ENCODE data around the gene GZMM. TPM values are rescaled to one million over a fixed set of nuclear protein-coding genes. Genes with fewer than 3 reads are reported as not detected.

Gene GZMM
- total and polyA plus RNA-seq, 2 of the 13 experiments (the other 11 are each of a cell fraction or from before 2014, with no cell fraction given), result 0.07 TPM; not detected in 1

- TF ChIP-seq NAIF1 (CRISPR knock-in tag; IDR thresholded peaks at IDR 0.05; ENCODE audit: borderline replicate concordance), result 0 out of 2 replicates have a peak, but pooled peaks have one; percentile 5
- no peak for TF ChIP-seq ATF4 (CRISPR knock-in tag; IDR thresholded peaks at IDR 0.05)
- peak; percentile 67; the same call in 1 of the 2 replicates for TF ChIP-seq ZNF501 (CRISPR knock-in tag; IDR thresholded peaks at IDR 0.05)
- TF ChIP-seq ZNF572 (CRISPR knock-in tag; IDR thresholded peaks at IDR 0.05), result 0 out of 2 replicates have a peak, but pooled peaks have one; percentile 1
Measured at GRCh38 chr19:571566-571974, 27.7 kb downstream of the GZMM start (continued).

- 2% methylated on average over 40 of the region's 79 CpGs for WGBS (ENCODE audit: low lambda C conversion rate)
- peak; percentile 64 for FAIRE-seq
- peak within 1 kb of the TSS; percentile 90 to 99 (median 96) for H3K4me3 ChIP-seq (replicated peaks in 1 of 3; ENCODE audit: insufficient read depth in 1 of 3, low read depth in 2 of 3, low read length in 3 of 3)
- TF ChIP-seq ZBTB7A (CRISPR knock-in tag; IDR thresholded peaks at IDR 0.05) (no peak; the same call in 1 of the 2 replicates), DRAP1 (CRISPR knock-in tag; IDR thresholded peaks at IDR 0.05) (peak; percentile 98), THRA (CRISPR knock-in tag; IDR thresholded peaks at IDR 0.05; ENCODE audit: borderline replicate concordance) (no peak), ZNF841 (CRISPR knock-in tag; IDR thresholded peaks at IDR 0.05; ENCODE audit: borderline replicate concordance) (peak; percentile 48; the same call in 1 of the 2 replicates), FOXO1 (CRISPR knock-in tag; IDR thresholded peaks at IDR 0.05) (no peak; the same call in 1 of the 2 replicates), ZNF256 (CRISPR knock-in tag; conservative IDR thresholded peaks at IDR 0.05) (no peak), CBX5 (CRISPR knock-in tag; IDR thresholded peaks at IDR 0.05; ENCODE audit: borderline replicate concordance) (no peak), ZNF678 (CRISPR knock-in tag; IDR thresholded peaks at IDR 0.05) (peak; percentile 35; the same call in 1 of the 2 replicates), ELF3 (CRISPR knock-in tag; IDR thresholded peaks at IDR 0.05) (peak; percentile 33; the same call in 1 of the 2 replicates), ZNF501 (CRISPR knock-in tag; IDR thresholded peaks at IDR 0.05) (no peak), ZNF776 (CRISPR knock-in tag; IDR thresholded peaks at IDR 0.05) (peak; percentile 73; the same call in 1 of the 2 replicates), ZNF232 (CRISPR knock-in tag; IDR thresholded peaks at IDR 0.05; ENCODE audit: borderline replicate concordance) (0 out of 2 replicates have a peak, but pooled peaks have one; percentile 46), FOXA3 (CRISPR knock-in tag; IDR thresholded peaks at IDR 0.05) (peak; percentile 14; the same call in 1 of the 2 replicates), ZNF768 (CRISPR knock-in tag; IDR thresholded peaks at IDR 0.05) (peak; percentile 72; the same call in 1 of the 2 replicates), ZNF740 (CRISPR knock-in tag; IDR thresholded peaks at IDR 0.05) (0 out of 2 replicates have a peak, but pooled peaks have one; percentile 32), TGIF2 (CRISPR knock-in tag; IDR thresholded peaks at IDR 0.05) (no peak), ZBTB1 (CRISPR knock-in tag; IDR thresholded peaks at IDR 0.05; ENCODE audit: borderline replicate concordance) (no peak)
Measured at GRCh38 chr19:572140-572742, 28.4 kb downstream of the GZMM start, which contains the start of gene BSG. BSG (plus strand) TSS chr19:572596; CDS start chr19:572635, 39 bp downstream.

More at GRCh38 chr19:572140-572742, 28.4 kb downstream of the GZMM start, which contains the start of gene BSG:
- Histone ChIP-seq H3K4me2 (ENCODE audit: low read depth, low read length) (peak within 1 kb of the TSS; percentile 92), H3K4me1 (ENCODE audit: insufficient read depth, low read length) (peaks cover 30% of the 10 kb centered on the region), H3K36me3 (replicated peaks in 1 of 2; ENCODE audit: control insufficient read depth in 1 of 2, insufficient read depth in 2 of 2, low read length in 2 of 2) (peaks cover 6 to 7% of the 10 kb centered on the region in 2 experiments; a peak in 3 of 5 replicates), H3K9ac (ENCODE audit: insufficient read depth, low read depth, low read length) (peak within 1 kb of the TSS; percentile 95), H3K27ac (ENCODE audit: extremely low read length, insufficient read depth, low read length) (peak within 1 kb of the TSS; percentile 95), H3K79me2 (ENCODE audit: insufficient read depth, low read length) (peaks cover 49% of the 10 kb centered on the region), H3K9me3 (ENCODE audit: low read length) (no peaks in the 10 kb centered on the region), H3K27me3 (ENCODE audit: control insufficient read depth in 1 of 2, insufficient read depth in 2 of 2, low read length in 2 of 2) (no peaks in the 10 kb centered on the region; a peak in 1 of 5 replicates), H4K20me1 (ENCODE audit: insufficient read depth, low read length) (peaks cover 42% of the 10 kb centered on the region), H2AFZ (ENCODE audit: low read length) (no peak within 1 kb of the TSS)
- POLR2A ChIA-PET, result interaction anchor here (0.7 to 4.3 kb wide), 8 partner anchors 14 to 132 kb away, joined by 3 to 45 read pairs (median 4); partner anchors contain the start of genes CDC34 and POLRMT
- DNase-seq (ENCODE audit: low spot score) (peak; percentile 94), ATAC-seq (peak; percentile 53)
- CTCF ChIA-PET (ENCODE audit: low intra/inter-chr PET ratio, low total read pairs), result interaction anchor here (0.9 kb wide), 1 partner anchor 22 kb away, joined by 3 read pairs; no protein-coding TSS in a partner anchor
- intact Hi-C loops (cut with micrococcal nuclease; ENCODE audit: unreplicated experiment), result no loop called here
- BruUV-seq (replicated peaks), result no TSS peak
- in situ Hi-C loops (cut with HindIII; ENCODE audit: extremely low pct_ligation_motif_present, low pct_unique_long_range_greater_than_20kb), result no loop called here

Measured in HepG2 (cell line).